GM19238 (cell line): ENCODE measurements around the gene DGAT2.
A peak's percentile ranks its signal among the peaks of the same experiment; 100 is the strongest.
"Not testable (repeated sequence)": the region's sequence is repeated elsewhere in the genome, so short reads cannot be mapped to it uniquely, and the experiment has no call there.

Source experiments
- DNase-seq: peaks from one replicate; pipeline ENCODE4 v3.0.0; 2011; ENCODE audit warnings: low spot score; ENCODE audit not compliant: insufficient read length

Gene DGAT2

DNA sequence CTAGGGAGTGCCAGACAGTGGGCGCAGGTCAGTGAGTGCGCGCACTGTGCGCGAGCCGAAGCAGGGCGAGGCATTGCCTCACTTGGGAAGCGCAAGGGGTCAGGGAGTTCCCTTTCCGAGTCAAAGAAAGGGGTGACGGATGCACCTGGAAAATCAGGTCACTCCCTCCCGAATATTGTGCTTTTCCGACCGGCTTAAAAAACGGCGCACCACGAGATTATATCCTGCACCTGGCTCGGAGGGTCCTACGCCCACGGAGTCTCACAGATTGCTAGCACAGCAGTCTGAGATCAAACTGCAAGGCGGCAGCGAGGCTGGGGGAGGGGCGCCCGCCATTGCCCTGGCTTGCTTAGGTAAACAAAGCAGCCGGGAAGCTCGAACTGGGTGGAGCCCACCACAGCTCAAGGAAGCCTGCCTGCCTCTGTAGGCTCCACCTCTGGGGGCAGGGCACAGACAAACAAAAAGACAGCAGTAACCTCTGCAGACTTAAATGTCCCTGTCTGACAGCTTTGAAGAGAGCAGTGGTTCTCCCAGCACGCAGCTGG lies 19.8 kb upstream of the DGAT2 start:
- not testable (repeated sequence) for DNase-seq

DNA sequence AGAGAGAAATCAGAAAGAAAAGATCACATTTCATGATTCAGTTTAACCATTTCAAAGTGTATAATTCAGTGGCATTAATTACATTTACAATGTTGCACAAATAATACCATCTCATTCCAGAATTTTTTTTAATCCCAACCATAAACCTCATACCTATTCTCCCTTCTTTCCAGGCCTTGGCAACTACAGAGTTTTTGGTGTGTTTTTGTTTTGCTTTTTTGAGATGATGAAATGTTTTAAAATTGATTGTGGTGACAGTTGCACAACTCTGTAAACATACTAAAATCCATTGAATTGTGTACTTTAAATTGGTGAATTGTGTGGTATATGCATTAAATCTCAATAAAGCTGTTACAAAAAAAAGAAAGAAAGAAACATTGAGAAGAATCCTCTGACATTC lies 13.6 kb upstream of the DGAT2 start:
- DNase-seq, result not testable (repeated sequence)

DNA sequence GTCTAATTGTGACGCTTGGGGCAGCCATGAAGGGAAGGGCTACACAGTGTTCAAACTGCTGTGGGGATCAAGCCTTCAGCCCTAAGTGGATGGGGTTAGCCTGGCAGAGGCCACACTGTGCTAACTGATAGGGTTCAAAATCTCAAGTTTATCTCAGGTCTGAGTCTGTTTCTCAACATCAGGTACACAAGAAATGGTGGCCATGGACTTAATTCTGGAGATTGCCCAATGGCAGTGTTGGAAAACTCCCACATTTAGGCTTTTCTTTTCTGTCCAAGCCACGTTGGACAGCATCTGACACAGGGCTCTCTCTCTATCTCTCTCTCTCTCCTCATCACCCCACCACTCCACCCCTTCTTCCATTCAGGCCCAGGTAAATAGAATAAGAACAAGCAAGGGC lies 10.9 kb upstream of the DGAT2 start:
- no peak for DNase-seq

DNA sequence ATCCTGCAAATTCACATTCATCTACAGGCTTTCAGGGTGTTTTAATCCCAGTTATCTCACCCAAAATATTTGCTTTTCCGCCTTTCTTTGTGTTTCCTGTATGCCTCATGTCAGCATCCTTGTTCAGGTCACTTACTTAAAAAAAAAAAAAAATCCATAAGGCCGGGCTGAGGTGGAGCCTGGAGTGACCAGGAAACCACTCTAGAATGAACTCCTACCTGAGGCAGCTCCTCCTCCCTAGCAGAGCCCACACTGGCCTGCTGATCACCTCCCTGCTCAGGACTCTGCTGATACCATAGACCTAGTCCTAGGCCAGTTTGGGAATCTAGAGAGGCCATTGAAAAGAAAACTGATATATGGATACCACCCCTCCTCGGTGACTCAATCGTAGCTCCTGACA lies 8.7 kb upstream of the DGAT2 start:
- DNase-seq, result no peak

DNA sequence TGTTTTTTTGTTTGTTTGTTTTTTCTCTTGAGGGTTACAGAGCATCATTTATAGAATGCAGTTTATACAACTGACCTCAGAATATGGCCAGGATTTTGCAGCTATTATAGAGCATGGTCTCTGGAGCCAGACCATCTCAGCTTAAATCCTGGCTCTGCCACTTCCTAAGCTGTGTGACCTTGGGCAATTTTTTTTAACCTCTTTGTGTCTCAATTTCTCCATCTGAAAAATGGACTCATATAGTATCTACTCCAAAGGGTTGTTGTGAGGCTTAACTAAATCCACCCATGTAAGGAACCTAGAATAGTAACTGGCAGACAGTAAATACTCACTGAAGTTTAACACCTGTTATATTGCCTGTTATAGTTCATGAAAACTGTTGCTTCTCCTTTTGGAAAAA lies 8.3 kb upstream of the DGAT2 start:
- DNase-seq, result no peak

DNA sequence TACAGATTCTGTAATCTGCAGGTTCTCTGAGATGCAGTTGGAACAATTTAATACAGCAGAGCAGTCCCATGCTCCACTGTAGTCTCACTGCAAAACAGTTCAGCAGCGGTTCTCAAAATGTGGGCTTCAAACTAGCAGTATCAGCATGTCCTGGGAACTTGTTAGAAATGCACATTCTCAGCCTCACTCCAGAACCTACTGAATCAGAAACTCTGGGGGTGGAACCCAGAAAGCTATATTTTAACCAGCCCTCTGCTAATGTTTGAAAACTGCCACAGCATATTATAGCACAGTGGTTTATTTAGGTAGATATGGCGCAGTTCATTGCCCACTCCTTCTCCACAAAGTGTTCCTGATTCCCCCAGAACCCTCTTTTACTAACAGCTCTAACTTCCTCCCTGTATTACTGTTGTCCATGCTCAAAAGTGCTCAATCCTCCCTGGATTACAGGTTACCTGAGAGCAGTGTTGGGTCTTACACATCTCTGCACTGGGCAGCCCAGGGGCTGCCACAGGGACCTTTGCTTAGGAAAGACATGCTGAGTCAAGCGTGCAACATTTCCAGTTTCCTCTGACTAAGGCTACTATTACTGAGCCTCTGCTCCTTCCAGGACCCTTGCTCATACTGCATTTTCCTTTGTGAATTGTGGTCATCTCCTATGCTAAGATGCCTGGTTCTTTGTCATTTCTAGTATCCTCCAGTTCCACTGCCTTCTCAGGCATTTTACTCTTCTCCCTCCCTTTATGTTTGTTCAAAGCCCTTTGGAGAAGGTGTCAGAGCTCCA lies 7.7 kb upstream of the DGAT2 start:
- no peak for DNase-seq

DNA sequence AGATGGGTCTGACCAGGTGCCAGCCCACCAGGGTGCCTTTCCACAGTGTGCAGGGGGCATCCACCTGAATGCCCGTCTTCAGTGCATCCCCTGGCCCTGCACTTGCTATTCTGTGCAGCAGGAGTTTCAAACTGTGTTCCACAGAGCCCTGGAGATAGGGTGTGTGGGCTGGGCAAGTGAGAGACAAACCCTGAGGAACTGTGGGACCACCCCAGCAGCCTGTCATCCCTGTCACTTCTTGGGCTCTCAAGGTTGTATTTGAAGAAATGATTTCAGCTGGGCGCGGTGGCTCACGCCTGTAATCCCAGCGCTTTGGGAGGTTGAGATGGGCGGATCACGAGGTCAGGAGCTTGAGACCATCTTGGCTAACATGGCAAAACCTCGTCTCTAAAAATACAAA lies 6.4 kb upstream of the DGAT2 start:
- no peak for DNase-seq

DNA sequence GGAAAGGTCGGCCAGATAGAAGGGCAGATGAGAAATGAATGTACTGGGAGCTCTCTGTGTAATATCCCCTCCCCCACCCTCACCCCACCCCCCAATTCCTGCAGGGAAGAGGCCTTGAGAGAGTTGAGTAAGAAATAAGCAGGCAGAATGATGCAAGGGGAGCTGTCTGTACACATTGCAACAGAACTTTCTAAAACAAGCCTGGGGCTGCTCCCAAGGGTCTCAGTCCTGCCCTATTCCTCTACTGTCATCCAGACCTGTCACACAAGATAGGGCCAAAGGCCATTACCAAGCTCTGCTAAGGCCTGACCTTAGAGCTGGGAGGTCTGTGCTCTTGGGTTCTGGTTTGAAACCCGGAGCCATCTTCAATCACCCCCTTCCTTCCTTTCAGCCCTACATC lies 5.7 kb upstream of the DGAT2 start:
- DNase-seq, result no peak

DNA sequence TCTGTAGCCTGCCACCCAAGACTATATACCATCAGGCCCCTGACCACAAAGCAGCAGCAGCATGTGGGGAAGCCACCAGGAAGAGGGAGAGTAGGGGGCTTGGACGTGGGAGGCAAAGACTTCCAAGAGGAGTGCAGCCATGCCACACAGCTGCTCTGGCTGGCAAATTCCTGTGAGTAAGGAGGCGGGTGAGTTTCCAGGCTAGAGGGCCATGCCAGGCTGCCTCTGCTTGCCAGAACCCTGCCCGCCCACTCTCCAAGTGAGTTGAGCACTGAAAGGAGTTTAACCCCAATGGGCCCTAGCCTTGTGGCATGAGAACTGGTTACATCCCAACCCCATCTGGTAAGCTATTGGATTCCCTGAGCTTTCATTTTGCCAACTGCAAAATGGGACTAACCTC lies 4.7 kb upstream of the DGAT2 start:
- DNase-seq, result no peak

DNA sequence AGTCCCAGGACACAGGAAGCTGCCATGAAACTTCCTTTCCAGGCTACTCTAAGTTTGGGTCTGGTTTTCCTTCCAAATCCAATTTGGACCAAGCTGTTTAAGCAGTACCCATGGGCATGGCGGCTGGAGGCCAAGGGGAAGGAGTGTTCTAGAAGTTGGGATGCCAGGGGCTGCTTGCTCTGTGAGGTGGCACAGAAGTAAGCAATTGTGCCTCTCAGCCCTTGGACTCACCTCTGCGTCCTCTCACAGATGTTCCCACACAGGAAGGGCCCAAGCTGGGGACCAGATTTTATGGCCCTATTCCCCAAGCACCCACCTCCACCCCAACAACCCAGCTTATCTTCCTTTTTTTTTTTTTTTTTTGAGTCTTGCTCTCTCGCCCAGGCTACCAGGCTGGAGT lies 3.5 kb upstream of the DGAT2 start:
- no peak for DNase-seq

DNA sequence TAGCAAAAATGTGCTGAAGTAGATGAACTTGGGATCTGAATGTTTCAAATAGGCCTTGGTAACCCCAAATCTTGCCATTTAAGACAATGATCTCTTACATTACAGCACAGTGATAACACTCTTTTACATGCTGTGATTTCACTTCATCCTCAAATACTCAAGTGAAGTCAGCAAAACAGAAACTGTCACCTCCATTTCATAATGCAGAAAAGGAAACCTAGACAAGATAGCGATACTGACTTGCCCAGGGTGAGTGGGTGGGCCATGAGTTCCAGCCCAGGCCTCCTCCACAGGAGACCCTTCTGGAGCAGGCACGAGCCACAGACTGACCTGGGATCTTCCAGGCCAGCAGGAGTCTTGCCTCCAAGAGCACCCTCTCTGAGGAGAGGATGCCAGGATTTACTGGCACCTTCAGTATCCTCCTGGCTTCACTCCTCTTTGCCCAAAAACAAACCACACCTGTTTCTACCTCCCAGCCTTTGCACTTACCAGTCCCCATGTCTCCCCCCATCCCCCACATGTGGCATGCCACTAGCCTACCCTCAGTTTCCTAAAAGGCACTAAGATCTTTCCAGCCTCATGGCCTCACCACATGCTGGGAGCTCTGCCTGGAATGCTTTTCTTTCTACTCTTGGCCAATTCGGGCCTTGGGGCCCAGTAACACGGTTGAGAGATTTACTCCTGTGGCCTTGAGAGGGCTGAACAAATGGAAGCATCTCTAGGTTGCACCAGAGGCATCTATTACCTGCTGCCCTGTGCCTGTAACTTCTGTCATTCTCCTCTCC lies 1.9 kb upstream of the DGAT2 start:
- no peak for DNase-seq

DNA sequence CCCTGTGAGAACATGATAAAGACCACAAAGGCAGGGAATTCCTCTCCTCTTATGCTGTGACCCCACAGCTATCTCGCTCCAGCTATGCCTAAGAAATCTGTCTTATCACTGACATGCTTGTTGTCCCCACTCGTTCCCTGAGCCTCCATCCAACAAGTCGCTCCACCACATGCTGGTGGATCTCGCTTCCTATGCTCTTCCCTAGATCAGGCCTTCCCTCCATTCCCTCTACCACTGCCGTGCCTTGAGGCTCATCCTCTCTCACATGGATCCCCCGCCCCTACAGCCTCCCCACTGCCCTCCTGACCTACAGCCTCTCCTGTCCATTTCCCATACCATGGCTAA lies 1.4 kb upstream of the DGAT2 start:
- no peak for DNase-seq

DNA sequence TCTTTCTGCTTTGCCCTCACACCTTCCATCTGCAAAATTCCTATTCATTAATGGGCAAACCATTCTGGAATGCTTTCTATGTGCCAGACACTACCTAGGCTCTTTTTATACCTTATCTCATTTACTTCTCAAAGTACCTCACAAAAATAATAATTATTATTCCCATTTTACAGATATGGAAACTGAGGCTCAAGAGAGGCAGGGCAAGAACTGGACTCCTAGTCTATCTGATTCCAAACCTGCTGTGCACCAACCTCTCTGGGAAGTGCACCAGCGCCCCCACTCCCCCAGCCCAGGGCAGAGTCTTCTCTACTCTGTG lies 826 bp upstream of the DGAT2 start:
- no peak for DNase-seq

DNA sequence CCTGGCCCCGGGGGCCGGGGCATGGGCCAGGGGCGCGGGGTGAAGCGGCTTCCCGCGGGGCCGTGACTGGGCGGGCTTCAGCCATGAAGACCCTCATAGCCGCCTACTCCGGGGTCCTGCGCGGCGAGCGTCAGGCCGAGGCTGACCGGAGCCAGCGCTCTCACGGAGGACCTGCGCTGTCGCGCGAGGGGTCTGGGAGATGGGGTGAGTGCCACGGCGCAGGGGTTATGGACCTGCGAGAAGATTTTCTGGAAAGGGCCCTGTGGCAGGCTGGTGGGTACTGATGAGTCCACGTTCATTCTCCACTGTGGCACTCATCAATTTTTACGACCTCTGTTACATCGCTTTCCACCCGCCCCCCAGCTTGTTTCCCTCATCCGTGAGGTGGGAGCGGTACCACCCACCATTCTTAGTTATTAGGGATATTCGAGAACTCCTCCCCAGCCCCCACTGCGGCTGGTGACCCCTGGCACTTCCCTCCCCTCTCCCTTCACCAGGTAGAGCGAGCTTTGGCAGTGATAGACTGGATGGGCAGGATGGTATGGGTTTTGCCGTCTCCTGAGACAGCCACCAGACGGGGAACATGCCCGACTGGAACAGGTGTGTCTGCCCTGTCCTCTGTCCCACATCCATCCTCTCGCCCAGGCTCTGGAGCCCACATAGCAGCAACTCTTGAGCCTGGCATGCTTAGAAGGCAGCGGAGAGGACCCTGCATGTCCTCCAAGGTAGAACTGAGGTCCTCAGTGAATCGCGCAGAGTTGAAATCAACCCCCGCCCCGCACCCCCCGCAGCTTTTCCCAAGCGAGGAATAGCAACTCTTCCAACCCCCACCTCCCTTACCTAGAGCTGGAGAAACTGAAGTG lies 562 bp downstream of the DGAT2 start:
- DNase-seq, result no peak

DNA sequence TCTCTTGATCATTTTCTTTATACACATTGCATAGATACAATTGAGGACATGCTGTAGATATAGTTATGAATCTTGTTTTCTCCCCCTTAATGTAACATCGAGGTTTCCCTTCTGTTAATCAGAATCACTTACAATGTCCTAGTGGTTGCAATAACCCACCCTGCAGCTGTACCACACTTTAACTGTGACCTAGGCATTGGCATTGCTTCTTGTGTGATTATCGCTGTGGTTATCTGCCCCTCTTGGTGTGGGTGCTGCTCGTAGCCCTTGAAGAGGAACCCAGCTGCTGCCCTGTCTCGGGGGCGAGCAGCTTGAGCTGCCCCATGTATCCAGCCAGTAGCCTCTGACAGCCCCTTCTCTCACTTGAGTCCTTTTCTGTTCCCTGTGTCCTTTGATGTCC lies 1.5 kb downstream of the DGAT2 start:
- no peak for DNase-seq

DNA sequence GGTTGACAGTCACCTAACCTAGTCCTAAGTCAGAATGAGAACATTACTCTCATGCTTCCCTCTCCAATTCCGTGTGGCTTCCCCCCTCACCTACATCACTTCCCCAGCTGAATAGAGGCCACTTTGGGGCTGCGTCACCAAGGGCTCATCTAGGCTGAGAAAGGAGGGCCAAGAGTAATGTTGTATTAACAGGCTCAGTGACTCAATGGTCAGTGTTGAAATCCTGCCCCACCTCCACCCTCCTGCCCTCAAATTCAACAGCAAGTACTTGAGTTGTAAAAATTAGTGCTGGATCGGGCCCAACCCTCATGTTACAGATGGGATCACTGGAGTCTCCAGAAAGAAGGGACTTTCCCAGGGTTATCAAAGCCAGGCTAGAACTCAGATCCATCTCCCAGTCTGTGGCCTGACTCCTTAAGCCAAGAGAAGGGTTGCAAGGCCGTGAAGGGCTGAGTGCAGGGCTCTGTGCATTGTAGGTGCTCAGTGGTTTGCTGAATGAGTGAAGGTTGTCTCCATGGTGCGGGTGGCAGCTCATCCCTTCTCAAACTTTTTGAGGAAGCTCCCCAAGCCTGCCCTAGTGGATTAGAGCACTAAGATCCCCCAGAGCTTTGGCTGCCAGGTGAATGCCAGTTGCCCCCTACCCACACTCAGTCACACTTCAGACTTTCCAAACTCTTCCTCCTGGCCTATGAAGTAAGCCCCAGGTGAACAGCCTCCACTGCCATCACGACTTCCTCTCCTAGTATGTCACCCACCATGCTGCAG lies 3.2 kb downstream of the DGAT2 start:
- no peak for DNase-seq

DNA sequence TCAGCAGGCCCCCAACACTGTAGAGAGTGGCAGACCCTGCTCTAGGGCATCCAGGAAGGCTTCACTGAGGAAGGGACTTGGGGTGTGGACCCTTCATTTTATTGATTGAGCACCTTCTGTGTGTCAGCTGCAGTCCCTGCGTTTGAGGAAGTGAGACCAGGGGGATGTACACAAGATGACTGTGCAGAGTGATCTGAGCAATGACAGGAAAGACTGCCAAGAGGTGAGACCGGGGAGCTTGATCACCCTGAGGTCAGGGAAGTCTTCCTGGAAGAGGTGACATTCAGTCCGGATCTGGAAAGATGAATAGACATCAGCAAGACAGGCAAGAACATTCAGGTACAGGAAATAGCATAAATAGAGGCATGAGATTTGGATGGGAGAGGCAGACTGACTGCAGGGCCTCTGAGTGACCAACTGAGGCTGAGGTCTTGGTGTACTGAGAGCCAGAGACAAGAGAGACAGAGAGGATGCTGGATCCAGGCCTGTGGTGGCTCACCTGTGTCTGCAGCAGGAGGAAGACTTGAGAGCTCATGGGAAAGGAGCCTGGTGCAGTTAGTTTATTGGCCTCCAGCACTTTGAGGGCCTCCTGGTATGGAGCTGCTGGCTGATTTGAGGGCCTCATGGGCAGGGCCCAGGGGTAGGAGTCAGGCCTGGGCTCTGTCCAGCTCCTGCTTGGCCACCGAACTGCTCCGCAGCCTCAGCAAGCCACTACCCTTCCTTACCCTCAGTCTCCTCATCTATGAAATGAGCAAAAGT lies 5.2 kb downstream of the DGAT2 start:
- DNase-seq, result peak; percentile 87

DNA sequence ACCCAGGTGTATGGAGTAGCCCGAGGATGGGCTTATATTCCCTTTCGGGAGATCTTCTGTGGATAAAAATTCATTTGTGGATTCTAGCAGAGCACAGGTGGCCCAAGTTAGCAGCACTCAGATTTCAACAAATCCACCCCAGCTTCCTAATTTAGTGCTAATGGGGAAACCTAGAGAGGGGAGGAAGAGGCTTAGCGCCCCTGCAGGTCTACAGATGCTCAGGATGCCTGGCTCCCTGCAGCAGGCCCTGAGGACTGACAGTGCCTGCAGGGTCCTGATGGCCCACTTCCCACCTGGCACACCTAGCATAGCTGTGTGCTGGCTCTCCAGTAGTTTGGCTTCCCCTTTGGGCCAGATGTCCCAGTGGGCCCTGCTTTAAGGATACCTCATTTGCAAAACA lies 6.5 kb downstream of the DGAT2 start:
- DNase-seq, result no peak

DNA sequence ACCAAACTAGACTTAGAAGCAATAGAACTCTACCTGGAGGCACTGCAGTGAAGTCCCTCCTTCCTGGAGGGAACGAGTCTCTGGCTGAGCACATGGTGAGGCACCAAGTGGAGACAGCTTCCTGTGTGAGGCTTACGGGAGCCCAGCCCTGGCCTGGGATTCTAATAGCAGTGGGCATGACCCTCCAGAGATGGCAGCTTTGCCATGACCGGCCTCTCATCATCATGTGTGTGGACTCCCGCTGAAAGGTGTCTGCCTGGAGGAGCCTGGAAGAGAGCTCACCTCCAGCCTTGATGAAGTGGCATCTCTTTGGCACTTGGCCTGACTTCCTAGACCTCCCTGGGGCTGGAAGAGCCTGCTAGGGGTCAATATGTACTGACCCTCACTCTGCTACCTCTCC lies 8.0 kb downstream of the DGAT2 start:
- DNase-seq, result no peak

DNA sequence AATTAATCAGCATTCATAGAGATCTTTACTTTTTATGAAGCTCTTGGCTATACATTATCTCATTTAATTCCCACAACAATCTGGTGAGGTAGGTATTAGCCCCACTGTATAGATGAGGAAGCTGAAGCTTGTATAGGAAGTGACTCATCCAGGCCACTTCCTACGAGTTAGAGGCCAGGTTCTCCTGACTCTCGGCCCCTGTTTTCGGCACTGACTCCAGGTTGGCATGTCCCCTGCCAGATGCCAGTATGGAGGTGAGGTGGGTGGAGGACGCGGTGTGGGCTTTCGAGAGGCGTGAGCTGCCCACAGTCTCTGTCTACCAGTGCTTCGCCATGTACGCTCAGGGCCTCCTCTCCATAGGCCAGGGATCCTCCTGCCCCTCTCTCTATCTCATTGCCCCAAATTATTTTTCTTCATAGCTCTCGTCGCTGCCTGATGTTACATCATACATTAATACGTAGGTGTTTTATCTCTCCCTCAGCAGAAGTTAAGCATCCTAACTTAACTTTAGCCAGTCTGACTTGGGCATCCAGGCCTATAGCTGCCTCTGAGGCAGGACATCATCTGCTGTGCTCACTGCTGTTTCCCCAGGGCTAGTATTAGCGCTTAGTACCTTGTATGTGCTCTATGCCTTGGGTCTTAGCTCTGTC lies 9.0 kb downstream of the DGAT2 start:
- DNase-seq, result no peak
